ENCODE measurements around the gene MAEA.

Gene MAEA

GRCh38 chr4:1271686-1272085 is 18.0 kb upstream of the MAEA start:
- H3K4me1 ChIP-seq (ENCODE audit: insufficient read depth, insufficient read length) = no peaks in the 10 kb centered on the region
- no peak for TF ChIP-seq ZNF274 (IDR thresholded peaks at IDR 0.05; ENCODE audit: low read depth, low read length)
- TF ChIP-seq SUZ12 (IDR thresholded peaks at IDR 0.05; ENCODE audit: extremely low read depth, insufficient read depth, insufficient read length) = no peak
- no peak for TF ChIP-seq YY1 (IDR thresholded peaks at IDR 0.05; ENCODE audit: insufficient read depth, insufficient read length)
- no peaks in the 10 kb centered on the region for H3K27me3 ChIP-seq (ENCODE audit: insufficient read depth, insufficient read length)
- H3K4me3 ChIP-seq (ENCODE audit: insufficient read length, low read depth) = no peak overlapping the region
- DNase-seq (ENCODE audit: low read depth, low spot score) = no peak
- H3K9me3 ChIP-seq (ENCODE audit: insufficient read depth, low read length) = peaks cover 22% of the 10 kb centered on the region
- H3K36me3 ChIP-seq (ENCODE audit: insufficient read depth, insufficient read length, low read length) = no peaks in the 10 kb centered on the region
- no peak overlapping the region for H3K9ac ChIP-seq (ENCODE audit: insufficient read length, low read depth)

- no peaks in the 10 kb centered on the region for H3K27me3 ChIP-seq (ENCODE audit: insufficient read depth, insufficient read length)
- TF ChIP-seq SUZ12 (IDR thresholded peaks at IDR 0.05; ENCODE audit: extremely low read depth, insufficient read depth, insufficient read length) (no peak), YY1 (IDR thresholded peaks at IDR 0.05; ENCODE audit: insufficient read depth, insufficient read length) (no peak), ZNF274 (IDR thresholded peaks at IDR 0.05; ENCODE audit: low read depth, low read length) (no peak)
- no peak overlapping the region for H3K9ac ChIP-seq (ENCODE audit: insufficient read length, low read depth)
- no peak overlapping the region for H3K4me3 ChIP-seq (ENCODE audit: insufficient read length, low read depth)
- no peaks in the 10 kb centered on the region for H3K36me3 ChIP-seq (ENCODE audit: insufficient read depth, insufficient read length, low read length)
- DNase-seq (ENCODE audit: low read depth, low spot score) = no peak
- H3K9me3 ChIP-seq (ENCODE audit: insufficient read depth, low read length) = peaks cover 3% of the 10 kb centered on the region
- no peaks in the 10 kb centered on the region for H3K4me1 ChIP-seq (ENCODE audit: insufficient read depth, insufficient read length)
These were observed 14.8 kb upstream of the MAEA start for GRCh38 chr4:1274871-1275270.

GRCh38 chr4:1276984-1277383 is 12.7 kb upstream of the MAEA start:
- no peak overlapping the region for H3K9ac ChIP-seq (ENCODE audit: insufficient read length, low read depth)
- H3K36me3 ChIP-seq (ENCODE audit: insufficient read depth, insufficient read length, low read length) = no peaks in the 10 kb centered on the region
- H3K9me3 ChIP-seq (ENCODE audit: insufficient read depth, low read length) = no peaks in the 10 kb centered on the region
- no peaks in the 10 kb centered on the region for H3K4me1 ChIP-seq (ENCODE audit: insufficient read depth, insufficient read length)
- no peaks in the 10 kb centered on the region for H3K27me3 ChIP-seq (ENCODE audit: insufficient read depth, insufficient read length)
- H3K4me3 ChIP-seq (ENCODE audit: insufficient read length, low read depth) = no peak overlapping the region
- TF ChIP-seq ZNF274 (IDR thresholded peaks at IDR 0.05; ENCODE audit: low read depth, low read length) = no peak
- no peak for TF ChIP-seq SUZ12 (IDR thresholded peaks at IDR 0.05; ENCODE audit: extremely low read depth, insufficient read depth, insufficient read length)
- no peak for TF ChIP-seq YY1 (IDR thresholded peaks at IDR 0.05; ENCODE audit: insufficient read depth, insufficient read length)
- DNase-seq (ENCODE audit: low read depth, low spot score) = no peak

GRCh38 chr4:1277667-1278665 is 11.7 kb upstream of the MAEA start:
- no peaks in the 10 kb centered on the region for H3K4me1 ChIP-seq (ENCODE audit: insufficient read depth, insufficient read length)
- H3K27me3 ChIP-seq (ENCODE audit: insufficient read depth, insufficient read length) = no peaks in the 10 kb centered on the region
- H3K9me3 ChIP-seq (ENCODE audit: insufficient read depth, low read length) = no peaks in the 10 kb centered on the region
- DNase-seq (ENCODE audit: low read depth, low spot score) = no peak
- H3K36me3 ChIP-seq (ENCODE audit: insufficient read depth, insufficient read length, low read length) = no peaks in the 10 kb centered on the region
- no peak overlapping the region for H3K4me3 ChIP-seq (ENCODE audit: insufficient read length, low read depth)
- no peak overlapping the region for H3K9ac ChIP-seq (ENCODE audit: insufficient read length, low read depth)
- TF ChIP-seq SUZ12 (IDR thresholded peaks at IDR 0.05; ENCODE audit: extremely low read depth, insufficient read depth, insufficient read length) = no peak
- no peak for TF ChIP-seq YY1 (IDR thresholded peaks at IDR 0.05; ENCODE audit: insufficient read depth, insufficient read length)
- TF ChIP-seq ZNF274 (IDR thresholded peaks at IDR 0.05; ENCODE audit: low read depth, low read length) = no peak

GRCh38 chr4:1279253-1279652 is 10.4 kb upstream of the MAEA start:
- DNase-seq (ENCODE audit: low read depth, low spot score) = no peak
- H3K9me3 ChIP-seq (ENCODE audit: insufficient read depth, low read length) = no peaks in the 10 kb centered on the region
- TF ChIP-seq SUZ12 (IDR thresholded peaks at IDR 0.05; ENCODE audit: extremely low read depth, insufficient read depth, insufficient read length) (no peak), ZNF274 (IDR thresholded peaks at IDR 0.05; ENCODE audit: low read depth, low read length) (no peak), YY1 (IDR thresholded peaks at IDR 0.05; ENCODE audit: insufficient read depth, insufficient read length) (no peak)
- H3K4me3 ChIP-seq (ENCODE audit: insufficient read length, low read depth) = no peak overlapping the region
- H3K9ac ChIP-seq (ENCODE audit: insufficient read length, low read depth) = no peak overlapping the region
- H3K27me3 ChIP-seq (ENCODE audit: insufficient read depth, insufficient read length) = no peaks in the 10 kb centered on the region
- no peaks in the 10 kb centered on the region for H3K36me3 ChIP-seq (ENCODE audit: insufficient read depth, insufficient read length, low read length)
- H3K4me1 ChIP-seq (ENCODE audit: insufficient read depth, insufficient read length) = no peaks in the 10 kb centered on the region

- H3K27me3 ChIP-seq (ENCODE audit: insufficient read depth, insufficient read length) = no peaks in the 10 kb centered on the region
- no peak for DNase-seq (ENCODE audit: low read depth, low spot score)
- no peaks in the 10 kb centered on the region for H3K36me3 ChIP-seq (ENCODE audit: insufficient read depth, insufficient read length, low read length)
- TF ChIP-seq YY1 (IDR thresholded peaks at IDR 0.05; ENCODE audit: insufficient read depth, insufficient read length) = no peak
- no peak for TF ChIP-seq ZNF274 (IDR thresholded peaks at IDR 0.05; ENCODE audit: low read depth, low read length)
- TF ChIP-seq SUZ12 (IDR thresholded peaks at IDR 0.05; ENCODE audit: extremely low read depth, insufficient read depth, insufficient read length) = no peak
- H3K9me3 ChIP-seq (ENCODE audit: insufficient read depth, low read length) = peaks cover 16% of the 10 kb centered on the region; the same call in 1 of the 2 replicates
- no peak overlapping the region for H3K9ac ChIP-seq (ENCODE audit: insufficient read length, low read depth)
- no peaks in the 10 kb centered on the region for H3K4me1 ChIP-seq (ENCODE audit: insufficient read depth, insufficient read length)
- H3K4me3 ChIP-seq (ENCODE audit: insufficient read length, low read depth) = no peak overlapping the region
These were observed 6.0 kb upstream of the MAEA start for GRCh38 chr4:1283711-1284110.

GRCh38 chr4:1285151-1285789 is 4.4 kb upstream of the MAEA start:
- Histone ChIP-seq H3K36me3 (ENCODE audit: insufficient read depth, insufficient read length, low read length) (no peaks in the 10 kb centered on the region), H3K9me3 (ENCODE audit: insufficient read depth, low read length) (peaks cover 16% of the 10 kb centered on the region; the same call in 1 of the 2 replicates), H3K4me3 (ENCODE audit: insufficient read length, low read depth) (no peak overlapping the region), H3K9ac (ENCODE audit: insufficient read length, low read depth) (no peak overlapping the region), H3K4me1 (ENCODE audit: insufficient read depth, insufficient read length) (no peaks in the 10 kb centered on the region), H3K27me3 (ENCODE audit: insufficient read depth, insufficient read length) (no peaks in the 10 kb centered on the region)
- DNase-seq (ENCODE audit: low read depth, low spot score) = no peak
- TF ChIP-seq YY1 (IDR thresholded peaks at IDR 0.05; ENCODE audit: insufficient read depth, insufficient read length) (no peak), SUZ12 (IDR thresholded peaks at IDR 0.05; ENCODE audit: extremely low read depth, insufficient read depth, insufficient read length) (no peak), ZNF274 (IDR thresholded peaks at IDR 0.05; ENCODE audit: low read depth, low read length) (no peak)
